Activated CD8-positive, alpha-beta T cell treated with anti-CD3 and anti-CD28 coated beads, Interleukin-2, amount 10 ng/mL, durations not matched to agents 7 days and 5 days (primary cell): ENCODE results near the gene TRPM3. TPM values are rescaled to one million over a fixed set of nuclear protein-coding genes. Genes with fewer than 3 reads are reported as not detected.
"Not testable (repeated sequence)": the region's sequence is repeated elsewhere in the genome, so short reads cannot be mapped to it uniquely, and the experiment has no call there.

Source experiments
- ATAC-seq: fragments of 150-1000 bp; cut with Tn5 transposase; one replicate; pipeline ENCODE4 v1.10.0; 2021; ENCODE audit warnings: moderate library complexity
- CTCF ChIA-PET: fragments of 350-600 bp; sonication (Branson Sonifier 250); formaldehyde crosslinking; loops from one replicate; lab custom pipeline; 2021; ENCODE audit warnings: antibody characterized with exemption; lab: Charles Lee
- POLR2A ChIA-PET: fragments of 350-600 bp; sonication (Branson Sonifier 250); formaldehyde crosslinking; loops from one replicate; lab custom pipeline; 2021; ENCODE audit warnings: antibody characterized with exemption; lab: Charles Lee
- DNase-seq: peaks from one replicate; pipeline ENCODE4 v3.0.0-alpha.2; 2020
- H3K27ac Mint-ChIP-seq: one replicate; pipeline ENCODE4 v1.8.0; 2021; ENCODE audit warnings: mild to moderate bottlenecking, mixed read lengths
- H3K27me3 Mint-ChIP-seq: one replicate; pipeline ENCODE4 v1.8.0; 2021; ENCODE audit warnings: low read depth, mixed read lengths
- H3K36me3 Mint-ChIP-seq: one replicate; pipeline ENCODE4 v1.8.0; 2021; ENCODE audit warnings: low read depth, mixed read lengths
- H3K4me1 Mint-ChIP-seq: one replicate; pipeline ENCODE4 v1.8.0; 2021; ENCODE audit warnings: low read depth, mixed read lengths
- H3K4me3 Mint-ChIP-seq: one replicate; pipeline ENCODE4 v1.8.0; 2021; ENCODE audit warnings: mild to moderate bottlenecking, mixed read lengths
- H3K9me3 Mint-ChIP-seq: one replicate; pipeline ENCODE4 v1.8.0; 2022; ENCODE audit warnings: mixed read lengths; ENCODE audit not compliant: insufficient read depth
- total RNA-seq, 2 experiments: library from RNA; stranded (reverse); gene quantifications; one replicate each; pipeline ENCODE4 v1.2.3, GENCODE V29; 2021

TRPM3 gene
- total RNA-seq, 2 experiments from 2014 or later = not detected

- no peaks in the 10 kb centered on the region for H3K9me3 Mint-ChIP-seq
- CTCF ChIA-PET = interaction anchor here (2.7 kb wide), 1 partner anchor 29 kb away, joined by 8 read pairs; no protein-coding TSS in a partner anchor
- POLR2A ChIA-PET = no interaction called here
- no peak overlapping the region for H3K4me3 Mint-ChIP-seq
- H3K27me3 Mint-ChIP-seq = peaks cover 5% of the 10 kb centered on the region
- no peaks in the 10 kb centered on the region for H3K36me3 Mint-ChIP-seq
- ATAC-seq (no peak), DNase-seq (no peak)
- peaks cover 9% of the 10 kb centered on the region for H3K4me1 Mint-ChIP-seq
- H3K27ac Mint-ChIP-seq = no peak overlapping the region
Observed at GRCh38 chr9:70668751-70669150, 452.7 kb downstream of the TRPM3 start.

- peaks cover 13% of the 10 kb centered on the region for H3K27me3 Mint-ChIP-seq
- ChIA-PET CTCF (interaction anchor here (1.1 kb wide), 1 partner anchor 19 kb away, joined by 3 read pairs; no protein-coding TSS in a partner anchor), POLR2A (no interaction called here)
- DNase-seq = no peak
- no peaks in the 10 kb centered on the region for H3K36me3 Mint-ChIP-seq
- peaks cover 6% of the 10 kb centered on the region for H3K9me3 Mint-ChIP-seq
- no peaks in the 10 kb centered on the region for H3K4me1 Mint-ChIP-seq
- no peak overlapping the region for H3K27ac Mint-ChIP-seq
- H3K4me3 Mint-ChIP-seq = no peak overlapping the region
- no peak for ATAC-seq
Observed at GRCh38 chr9:70658765-70659164, 462.7 kb downstream of the TRPM3 start.

- ATAC-seq (no peak), DNase-seq (no peak)
- ChIA-PET CTCF (no interaction called here), POLR2A (no interaction called here)
- no peaks in the 10 kb centered on the region for H3K4me1 Mint-ChIP-seq
- no peak overlapping the region for H3K27ac Mint-ChIP-seq
- H3K4me3 Mint-ChIP-seq = no peak overlapping the region
- H3K9me3 Mint-ChIP-seq = peaks cover 6% of the 10 kb centered on the region
- H3K36me3 Mint-ChIP-seq = no peaks in the 10 kb centered on the region
- H3K27me3 Mint-ChIP-seq = peaks cover 5% of the 10 kb centered on the region
Observed at GRCh38 chr9:70656281-70656680, 465.1 kb downstream of the TRPM3 start.

GRCh38 chr9:70654144-70654543 lies 467.3 kb downstream of the TRPM3 start:
- CTCF ChIA-PET = no interaction called here
- no peak overlapping the region for H3K4me3 Mint-ChIP-seq
- peaks cover 3% of the 10 kb centered on the region for H3K9me3 Mint-ChIP-seq
- peaks cover 3% of the 10 kb centered on the region for H3K27me3 Mint-ChIP-seq
- POLR2A ChIA-PET = interaction anchor here (0.7 kb wide), 1 partner anchor 230 kb away, joined by 3 read pairs; no protein-coding TSS in a partner anchor
- DNase-seq (no peak), ATAC-seq (no peak)
- no peak overlapping the region for H3K27ac Mint-ChIP-seq
- H3K4me1 Mint-ChIP-seq = no peaks in the 10 kb centered on the region
- no peaks in the 10 kb centered on the region for H3K36me3 Mint-ChIP-seq

GRCh38 chr9:70644627-70645026 lies 476.8 kb downstream of the TRPM3 start:
- H3K9me3 Mint-ChIP-seq, H3K4me3 Mint-ChIP-seq, H3K27me3 Mint-ChIP-seq, CTCF ChIA-PET, DNase-seq, ATAC-seq, H3K4me1 Mint-ChIP-seq, POLR2A ChIA-PET, H3K36me3 Mint-ChIP-seq, H3K27ac Mint-ChIP-seq: not testable (repeated sequence)

- no peak for DNase-seq
- H3K9me3 Mint-ChIP-seq = no peaks in the 10 kb centered on the region
- ATAC-seq = no peak
- no peak overlapping the region for H3K4me3 Mint-ChIP-seq
- H3K4me1 Mint-ChIP-seq = no peaks in the 10 kb centered on the region
- POLR2A ChIA-PET = no interaction called here
- H3K27ac Mint-ChIP-seq = no peak overlapping the region
- H3K27me3 Mint-ChIP-seq = peaks cover 6% of the 10 kb centered on the region
- CTCF ChIA-PET = interaction anchor here (1.4 to 1.6 kb wide), 2 partner anchors 302 to 607 kb away, joined by 3 to 5 read pairs; no protein-coding TSS in a partner anchor
- no peaks in the 10 kb centered on the region for H3K36me3 Mint-ChIP-seq
Observed at GRCh38 chr9:70642341-70642740, 479.1 kb downstream of the TRPM3 start.

- CTCF ChIA-PET = interaction anchor here (1.6 kb wide), 1 partner anchor 608 kb away, joined by 5 read pairs; no protein-coding TSS in a partner anchor
- Mint-ChIP-seq H3K4me3 (no peak overlapping the region), H3K9me3 (no peaks in the 10 kb centered on the region), H3K4me1 (no peaks in the 10 kb centered on the region), H3K27ac (no peak overlapping the region), H3K27me3 (peaks cover 6% of the 10 kb centered on the region), H3K36me3 (no peaks in the 10 kb centered on the region)
- ATAC-seq (no peak), DNase-seq (no peak)
- POLR2A ChIA-PET = no interaction called here
Observed at GRCh38 chr9:70641631-70642030, 479.8 kb downstream of the TRPM3 start.

GRCh38 chr9:70641031-70641430 lies 480.4 kb downstream of the TRPM3 start:
- Mint-ChIP-seq H3K36me3 (no peaks in the 10 kb centered on the region), H3K27ac (no peak overlapping the region), H3K4me1 (no peaks in the 10 kb centered on the region), H3K27me3 (peaks cover 2% of the 10 kb centered on the region), H3K4me3 (no peak overlapping the region), H3K9me3 (no peaks in the 10 kb centered on the region)
- CTCF ChIA-PET = interaction anchor here (1.2 to 2.1 kb wide), 2 partner anchors 10 to 608 kb away, joined by 7 to 13 read pairs; no protein-coding TSS in a partner anchor
- DNase-seq = no peak
- no peak for ATAC-seq
- POLR2A ChIA-PET = no interaction called here

- POLR2A ChIA-PET = interaction anchor here (0.9 kb wide), 1 partner anchor 609 kb away, joined by 3 read pairs; no protein-coding TSS in a partner anchor
Observed at GRCh38 chr9:70639853-70640814, 481.3 kb downstream of the TRPM3 start.

GRCh38 chr9:70635790-70636189 lies 485.6 kb downstream of the TRPM3 start:
- Mint-ChIP-seq H3K36me3 (no peaks in the 10 kb centered on the region), H3K4me3 (no peak overlapping the region), H3K27me3 (peaks cover 2% of the 10 kb centered on the region), H3K4me1 (no peaks in the 10 kb centered on the region), H3K9me3 (no peaks in the 10 kb centered on the region), H3K27ac (no peak overlapping the region)
- ChIA-PET CTCF (no interaction called here), POLR2A (no interaction called here)
- no peak for ATAC-seq
- DNase-seq = no peak

More at GRCh38 chr9:70639853-70640814, 481.3 kb downstream of the TRPM3 start:
- H3K9me3 Mint-ChIP-seq = no peaks in the 10 kb centered on the region
- CTCF ChIA-PET = interaction anchor here (0.7 to 2.1 kb wide), 14 partner anchors 9 to 610 kb away, joined by 3 to 13 read pairs (median 4); no protein-coding TSS in a partner anchor
- no peak for ATAC-seq
- H3K27me3 Mint-ChIP-seq = no peaks in the 10 kb centered on the region
- H3K27ac Mint-ChIP-seq = no peak overlapping the region
- H3K4me3 Mint-ChIP-seq = no peak overlapping the region
- no peaks in the 10 kb centered on the region for H3K36me3 Mint-ChIP-seq
- no peaks in the 10 kb centered on the region for H3K4me1 Mint-ChIP-seq
- no peak for DNase-seq

- no peak overlapping the region for H3K4me3 Mint-ChIP-seq
- no peak for ATAC-seq
- H3K9me3 Mint-ChIP-seq = no peaks in the 10 kb centered on the region
- no peaks in the 10 kb centered on the region for H3K4me1 Mint-ChIP-seq
- ChIA-PET POLR2A (no interaction called here), CTCF (interaction anchor here (1.8 kb wide), 1 partner anchor 32 kb away, joined by 5 read pairs; no protein-coding TSS in a partner anchor)
- H3K36me3 Mint-ChIP-seq = no peaks in the 10 kb centered on the region
- no peak for DNase-seq
- H3K27me3 Mint-ChIP-seq = peaks cover 2% of the 10 kb centered on the region
- no peak overlapping the region for H3K27ac Mint-ChIP-seq
Observed at GRCh38 chr9:70634696-70635095, 486.7 kb downstream of the TRPM3 start.

- no peaks in the 10 kb centered on the region for H3K9me3 Mint-ChIP-seq
- ATAC-seq (no peak), DNase-seq (no peak)
- H3K4me1 Mint-ChIP-seq = no peaks in the 10 kb centered on the region
- H3K36me3 Mint-ChIP-seq = no peaks in the 10 kb centered on the region
- ChIA-PET POLR2A (interaction anchor here (1.0 kb wide), 1 partner anchor 136 kb away, joined by 3 read pairs; no protein-coding TSS in a partner anchor), CTCF (interaction anchor here (1.8 kb wide), 1 partner anchor 9 kb away, joined by 13 read pairs; no protein-coding TSS in a partner anchor)
- H3K27ac Mint-ChIP-seq = no peak overlapping the region
- peaks cover 5% of the 10 kb centered on the region for H3K27me3 Mint-ChIP-seq
- H3K4me3 Mint-ChIP-seq = no peak overlapping the region
Observed at GRCh38 chr9:70630971-70631370, 490.4 kb downstream of the TRPM3 start.
